Suprapubic skin (tissue), 4 donors: ENCODE results near the gene GOLGA8S. TPM values are rescaled to one million over a fixed set of nuclear protein-coding genes. Genes with fewer than 3 reads are reported as not detected.
"Not testable (repeated sequence)": the region's sequence is repeated elsewhere in the genome, so short reads cannot be mapped to it uniquely, and the experiment has no call there.

Experiments used
- DNase-seq, 2 donors: peaks; one replicate each; pipeline ENCODE4 v3.0.0-alpha.2; 2019; ENCODE audit warnings: low spot score in 2 of 2
- H3K27ac ChIP-seq: fragments of 200-600 bp; sonication (generic); one replicate; pipeline ENCODE4 v1.5.1; 2019
- H3K27me3 ChIP-seq: fragments of 200-600 bp; sonication (generic); one replicate; pipeline ENCODE4 v1.5.1; 2019
- H3K36me3 ChIP-seq: fragments of 200-600 bp; sonication (generic); one replicate; pipeline ENCODE4 v1.5.1; 2019
- H3K4me1 ChIP-seq: fragments of 200-600 bp; sonication (generic); one replicate; pipeline ENCODE4 v1.5.1; 2019
- H3K4me3 ChIP-seq: fragments of 200-600 bp; sonication (generic); one replicate; pipeline ENCODE4 v1.5.1; 2019; ENCODE audit warnings: mild to moderate bottlenecking
- H3K9me3 ChIP-seq: fragments of 200-600 bp; sonication (generic); one replicate; pipeline ENCODE4 v1.5.1; 2019
- EP300 ChIP-seq: sonication (generic); formaldehyde crosslinking; IDR thresholded peaks from one replicate; pipeline ENCODE4 v1.6.1; 2017; ENCODE audit warnings: antibody characterized with exemption
- POLR2A ChIP-seq, 2 donors: fragments of 450-650 bp; IDR thresholded peaks; one replicate each; pipeline ENCODE4 v1.6.1; 2017; ENCODE audit warnings: antibody characterized with exemption in 2 of 2, mild to moderate bottlenecking in 2 of 2, moderate library complexity in 2 of 2
- POLR2AphosphoS5 ChIP-seq, 3 donors: sonication (generic); formaldehyde crosslinking; IDR thresholded peaks; one replicate each; pipeline ENCODE4 v1.6.1; 2017; ENCODE audit warnings: antibody characterized with exemption in 3 of 3
- WGBS: methylation state at CpG from one replicate; pipeline ENCODE4 v1.1.5; 2018; 5-methylcytosine and 5-hydroxymethylcytosine counted together
- total RNA-seq, 4 donors: library from RNA; depleted of rRNA; stranded (reverse); fragments of >200 nt; gene quantifications; one replicate each; pipeline ENCODE4 v1.1.0, GENCODE V29; 2016
- TF ChIP-seq, protein P1 (sequence below), 2 donors: fragments of 200-600 bp in 1 of 2; fragments of 450-650 bp in 1 of 2; sonication (generic) in 1 of 2; IDR thresholded peaks; one replicate each; pipeline ENCODE4 v1.5.1; 2016 to 2019; ENCODE audit warnings: antibody characterized with exemption in 2 of 2, mild to moderate bottlenecking in 1 of 2, moderate library complexity in 1 of 2

Gene GOLGA8S
- total RNA-seq, 4 donors from 2014 or later, result not detected

DNA sequence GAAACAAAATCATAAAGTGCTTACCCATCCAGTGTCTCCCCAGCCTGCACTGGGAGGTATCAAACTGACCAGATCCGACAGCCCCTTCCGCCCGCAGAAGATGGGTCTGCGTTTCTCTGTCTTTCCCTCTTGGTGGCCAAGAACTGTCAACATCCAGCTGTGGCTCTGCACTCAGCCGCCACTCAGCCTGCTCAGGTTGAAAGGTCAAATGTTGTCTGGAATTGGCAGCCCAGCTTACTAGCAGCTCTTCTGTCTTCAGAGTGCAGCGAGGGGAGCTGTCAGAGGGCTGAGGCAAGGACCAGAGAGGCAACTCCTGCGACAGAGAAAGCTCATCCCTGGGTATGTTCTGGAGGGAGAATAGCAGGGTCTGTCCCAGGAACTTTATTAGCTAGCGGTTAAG is 47.1 kb downstream of the GOLGA8S start:
- Histone ChIP-seq H3K9me3 (no peaks in the 10 kb centered on the region), H3K36me3 (no peaks in the 10 kb centered on the region), H3K4me3 (no peak overlapping the region), H3K4me1 (no peaks in the 10 kb centered on the region), H3K27ac (no peak overlapping the region), H3K27me3 (no peaks in the 10 kb centered on the region)
- WGBS, result 74% methylated on average over 8 of the region's 8 CpGs
- DNase-seq, result no peak
- no peak for TF ChIP-seq POLR2A (IDR thresholded peaks at IDR 0.05)
- TF ChIP-seq, protein P1, sequence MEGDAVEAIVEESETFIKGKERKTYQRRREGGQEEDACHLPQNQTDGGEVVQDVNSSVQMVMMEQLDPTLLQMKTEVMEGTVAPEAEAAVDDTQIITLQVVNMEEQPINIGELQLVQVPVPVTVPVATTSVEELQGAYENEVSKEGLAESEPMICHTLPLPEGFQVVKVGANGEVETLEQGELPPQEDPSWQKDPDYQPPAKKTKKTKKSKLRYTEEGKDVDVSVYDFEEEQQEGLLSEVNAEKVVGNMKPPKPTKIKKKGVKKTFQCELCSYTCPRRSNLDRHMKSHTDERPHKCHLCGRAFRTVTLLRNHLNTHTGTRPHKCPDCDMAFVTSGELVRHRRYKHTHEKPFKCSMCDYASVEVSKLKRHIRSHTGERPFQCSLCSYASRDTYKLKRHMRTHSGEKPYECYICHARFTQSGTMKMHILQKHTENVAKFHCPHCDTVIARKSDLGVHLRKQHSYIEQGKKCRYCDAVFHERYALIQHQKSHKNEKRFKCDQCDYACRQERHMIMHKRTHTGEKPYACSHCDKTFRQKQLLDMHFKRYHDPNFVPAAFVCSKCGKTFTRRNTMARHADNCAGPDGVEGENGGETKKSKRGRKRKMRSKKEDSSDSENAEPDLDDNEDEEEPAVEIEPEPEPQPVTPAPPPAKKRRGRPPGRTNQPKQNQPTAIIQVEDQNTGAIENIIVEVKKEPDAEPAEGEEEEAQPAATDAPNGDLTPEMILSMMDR (IDR thresholded peaks at IDR 0.05), result no peak
- no peak for TF ChIP-seq EP300
- TF ChIP-seq POLR2AphosphoS5 (IDR thresholded peaks at IDR 0.05), result no peak

DNA sequence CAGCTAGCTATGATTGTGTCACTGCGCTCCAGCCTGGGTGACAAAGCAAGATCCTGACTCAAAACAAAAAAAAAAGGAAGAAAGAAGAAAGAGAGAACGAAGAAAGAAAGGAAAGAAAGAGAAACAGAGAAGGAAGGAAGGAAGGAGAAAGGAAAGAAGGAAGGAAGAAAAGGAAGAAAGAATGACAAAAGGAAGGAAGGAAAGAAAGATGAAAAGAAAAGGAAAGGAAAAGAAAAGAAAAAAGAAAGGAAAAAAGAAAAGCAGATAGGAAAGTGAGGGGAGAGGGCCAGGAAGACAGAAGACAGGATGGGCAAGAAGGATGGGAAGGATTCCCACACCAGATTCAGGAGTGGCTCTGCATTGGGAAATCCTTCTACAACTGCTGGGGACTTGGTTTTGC is 47.6 kb downstream of the GOLGA8S start:
- Histone ChIP-seq H3K36me3 (no peaks in the 10 kb centered on the region), H3K4me1 (no peaks in the 10 kb centered on the region), H3K4me3 (no peak overlapping the region), H3K27ac (no peak overlapping the region), H3K9me3 (peaks cover 2% of the 10 kb centered on the region), H3K27me3 (no peaks in the 10 kb centered on the region)
- no peak for DNase-seq
- WGBS, result 73% methylated on average over 2 of the region's 2 CpGs
- no peak for TF ChIP-seq POLR2A (IDR thresholded peaks at IDR 0.05)
- TF ChIP-seq POLR2AphosphoS5 (IDR thresholded peaks at IDR 0.05), result no peak
- TF ChIP-seq EP300, result no peak
- TF ChIP-seq, protein P1 (IDR thresholded peaks at IDR 0.05), result no peak

DNA sequence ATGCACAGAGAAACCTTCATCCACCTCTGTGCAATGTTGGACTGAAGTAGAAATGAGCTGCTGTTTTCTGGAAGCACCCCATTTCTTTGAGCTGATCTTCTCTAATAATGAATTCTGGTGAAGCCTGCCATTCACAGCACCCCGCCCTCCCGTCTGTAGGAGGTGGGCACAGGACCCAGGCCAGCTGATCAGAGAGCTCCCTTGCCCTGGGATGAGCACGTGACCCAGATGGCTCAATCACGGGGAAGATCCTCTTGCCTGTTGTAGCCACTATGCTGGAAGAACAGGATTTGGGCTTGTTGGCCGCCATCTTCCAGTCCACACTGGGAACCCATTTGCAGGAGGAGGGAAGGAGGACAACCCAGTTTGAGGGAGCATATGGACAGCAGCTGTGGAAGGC is 48.0 kb downstream of the GOLGA8S start:
- H3K27ac ChIP-seq, result no peak overlapping the region
- DNase-seq, result no peak
- WGBS, result 48% methylated on average over 3 of the region's 5 CpGs
- H3K9me3 ChIP-seq, result peaks cover 2% of the 10 kb centered on the region
- no peaks in the 10 kb centered on the region for H3K36me3 ChIP-seq
- TF ChIP-seq POLR2A (IDR thresholded peaks at IDR 0.05) (no peak), EP300 (no peak), POLR2AphosphoS5 (IDR thresholded peaks at IDR 0.05) (no peak)
- TF ChIP-seq, protein P1 (IDR thresholded peaks at IDR 0.05), result no peak
- no peak overlapping the region for H3K4me3 ChIP-seq
- H3K27me3 ChIP-seq, result no peaks in the 10 kb centered on the region
- no peaks in the 10 kb centered on the region for H3K4me1 ChIP-seq

DNA sequence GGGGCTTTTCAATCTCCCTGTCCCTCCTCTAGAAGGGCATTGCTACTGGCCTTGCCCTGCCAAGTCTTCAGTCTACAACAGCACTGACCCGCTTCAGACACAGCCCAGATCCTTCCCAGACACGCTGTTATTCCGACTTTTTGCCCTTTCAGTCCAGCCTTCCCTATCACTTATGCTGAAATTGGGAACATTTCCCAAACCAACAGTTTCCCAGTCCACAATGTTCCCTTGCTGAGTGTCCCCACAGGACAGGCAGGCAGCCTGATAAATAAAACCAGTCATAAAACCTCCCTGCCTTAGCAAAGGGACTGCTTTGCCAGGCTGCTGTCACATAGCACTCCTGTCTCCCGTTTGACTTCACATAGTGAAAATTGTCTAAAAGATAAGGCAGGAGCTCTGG is 49.0 kb downstream of the GOLGA8S start:
- no peak overlapping the region for H3K27ac ChIP-seq
- 81% methylated on average over 4 of the region's 4 CpGs for WGBS

DNA sequence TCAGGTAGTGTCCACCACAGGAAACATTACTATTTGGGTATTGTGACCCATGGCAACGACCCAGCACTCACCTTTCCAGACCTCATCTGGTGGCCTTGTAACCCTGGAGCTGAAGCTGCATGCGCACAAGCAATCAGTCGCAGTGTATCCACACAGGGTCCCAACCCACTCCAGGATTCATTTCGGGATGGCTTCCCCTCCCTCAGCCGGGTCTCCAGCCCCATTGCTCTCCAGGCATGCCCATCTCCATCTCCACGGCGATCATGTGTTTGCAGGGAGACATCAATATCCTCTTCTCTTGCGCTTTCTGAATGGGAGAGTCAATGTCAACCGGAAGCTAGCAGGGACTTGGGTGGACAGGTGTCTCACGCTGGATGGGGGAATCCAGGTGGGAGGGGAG is 57.3 kb downstream of the GOLGA8S start:
- no peaks in the 10 kb centered on the region for H3K4me1 ChIP-seq
- no peaks in the 10 kb centered on the region for H3K36me3 ChIP-seq
- no peak for TF ChIP-seq EP300
- no peak for TF ChIP-seq POLR2AphosphoS5 (IDR thresholded peaks at IDR 0.05)
- TF ChIP-seq, protein P1 (IDR thresholded peaks at IDR 0.05), result no peak
- TF ChIP-seq POLR2A (IDR thresholded peaks at IDR 0.05), result no peak
- no peak overlapping the region for H3K27ac ChIP-seq
- no peaks in the 10 kb centered on the region for H3K27me3 ChIP-seq
- H3K4me3 ChIP-seq, result no peak overlapping the region
- WGBS, result 89% methylated on average over 10 of the region's 10 CpGs
- peaks cover 2% of the 10 kb centered on the region for H3K9me3 ChIP-seq
- no peak for DNase-seq

More for the DNA sequence above, 49.0 kb downstream of the GOLGA8S start:
- Histone ChIP-seq H3K4me1 (no peaks in the 10 kb centered on the region), H3K27me3 (no peaks in the 10 kb centered on the region), H3K4me3 (no peak overlapping the region), H3K9me3 (peaks cover 2% of the 10 kb centered on the region), H3K36me3 (no peaks in the 10 kb centered on the region)
- no peak for DNase-seq
- no peak for TF ChIP-seq EP300
- no peak for TF ChIP-seq POLR2A (IDR thresholded peaks at IDR 0.05)
- no peak for TF ChIP-seq POLR2AphosphoS5 (IDR thresholded peaks at IDR 0.05)
- TF ChIP-seq, protein P1 (IDR thresholded peaks at IDR 0.05), result no peak

DNA sequence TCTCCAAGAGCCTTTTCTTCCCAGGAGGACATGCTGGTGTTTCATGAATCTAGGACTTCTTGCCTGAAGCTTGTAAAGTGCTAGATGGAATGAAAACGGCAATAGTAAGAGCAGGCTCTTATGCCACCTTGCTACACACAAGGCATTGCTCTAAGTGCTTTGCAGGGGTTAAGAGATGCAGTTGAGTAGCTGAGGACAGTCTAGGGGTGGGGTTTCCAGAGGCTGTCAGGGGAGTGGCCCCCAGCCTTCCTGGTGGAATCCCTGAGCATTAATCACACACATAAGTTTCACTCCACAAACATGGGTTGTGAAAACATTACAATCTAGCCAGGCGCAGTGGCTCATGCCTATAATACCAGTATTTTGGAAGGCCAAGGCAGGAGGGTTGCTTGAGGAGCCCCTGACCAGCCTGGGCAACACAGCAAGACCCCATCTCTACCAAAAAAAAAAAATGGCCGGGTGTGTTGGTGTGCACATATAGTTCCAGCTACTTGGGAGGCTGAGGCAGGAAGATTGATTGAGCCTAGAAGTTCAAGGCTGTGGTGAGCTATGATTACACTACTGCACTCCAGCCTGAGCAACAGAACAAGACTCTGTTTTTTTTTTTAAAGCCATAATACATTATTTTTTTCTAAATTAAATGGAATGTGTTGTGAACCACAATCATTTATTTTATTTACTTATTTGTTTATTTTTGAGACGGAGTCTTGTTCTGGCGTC is 58.5 kb downstream of the GOLGA8S start:
- not testable (repeated sequence) for H3K9me3 ChIP-seq, H3K4me1 ChIP-seq, H3K27ac ChIP-seq, H3K4me3 ChIP-seq, DNase-seq, H3K36me3 ChIP-seq, H3K27me3 ChIP-seq
- 88% methylated on average over 5 of the region's 5 CpGs for WGBS
